ENCODE data around the gene MYOZ1. TPM values are rescaled to one million over a fixed set of nuclear protein-coding genes. Genes with fewer than 3 reads are reported as not detected.

The MYOZ1 gene
- polyA plus RNA-seq, 1 donor (not counting 4 experiments of a cell fraction or from before 2014, with no cell fraction given) = not detected

DNA sequence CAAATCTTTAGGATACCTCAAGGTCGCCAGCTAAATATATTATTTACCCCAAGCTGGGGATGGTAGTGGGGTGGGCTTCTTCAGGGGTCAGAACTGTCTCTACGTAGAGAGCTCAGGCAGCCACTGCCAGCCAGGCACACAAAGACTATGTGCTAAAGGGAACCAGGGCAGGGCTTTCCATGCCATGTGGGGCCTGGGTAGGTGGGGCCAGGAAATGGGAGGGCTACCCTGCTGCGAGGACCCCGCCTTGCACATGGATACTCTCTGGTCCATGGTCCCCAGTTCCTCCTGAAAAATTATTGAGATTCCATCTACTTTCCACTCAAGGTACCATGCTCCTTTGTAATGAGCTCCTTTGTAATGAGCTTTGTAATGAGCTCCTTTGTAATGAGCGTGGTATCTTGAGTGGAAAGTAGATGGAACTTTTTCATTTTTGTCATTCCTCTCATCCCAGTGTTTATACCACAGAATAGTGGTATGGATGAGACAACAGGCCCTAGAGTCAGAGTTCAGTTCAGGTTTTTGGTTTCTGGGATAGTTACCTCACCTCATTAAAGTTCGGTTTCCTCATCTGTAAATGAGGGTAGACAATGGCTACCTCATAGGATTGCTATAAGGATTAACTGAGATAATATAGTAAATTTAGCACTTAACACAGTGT, 8.7 kb upstream of the MYOZ1 start:
- no peak for FAIRE-seq
- dilution Hi-C loops (cut with MboI; ENCODE audit: extremely low pct_ligation_motif_present, low sequenced_read_pairs) = no loop called here

DNA sequence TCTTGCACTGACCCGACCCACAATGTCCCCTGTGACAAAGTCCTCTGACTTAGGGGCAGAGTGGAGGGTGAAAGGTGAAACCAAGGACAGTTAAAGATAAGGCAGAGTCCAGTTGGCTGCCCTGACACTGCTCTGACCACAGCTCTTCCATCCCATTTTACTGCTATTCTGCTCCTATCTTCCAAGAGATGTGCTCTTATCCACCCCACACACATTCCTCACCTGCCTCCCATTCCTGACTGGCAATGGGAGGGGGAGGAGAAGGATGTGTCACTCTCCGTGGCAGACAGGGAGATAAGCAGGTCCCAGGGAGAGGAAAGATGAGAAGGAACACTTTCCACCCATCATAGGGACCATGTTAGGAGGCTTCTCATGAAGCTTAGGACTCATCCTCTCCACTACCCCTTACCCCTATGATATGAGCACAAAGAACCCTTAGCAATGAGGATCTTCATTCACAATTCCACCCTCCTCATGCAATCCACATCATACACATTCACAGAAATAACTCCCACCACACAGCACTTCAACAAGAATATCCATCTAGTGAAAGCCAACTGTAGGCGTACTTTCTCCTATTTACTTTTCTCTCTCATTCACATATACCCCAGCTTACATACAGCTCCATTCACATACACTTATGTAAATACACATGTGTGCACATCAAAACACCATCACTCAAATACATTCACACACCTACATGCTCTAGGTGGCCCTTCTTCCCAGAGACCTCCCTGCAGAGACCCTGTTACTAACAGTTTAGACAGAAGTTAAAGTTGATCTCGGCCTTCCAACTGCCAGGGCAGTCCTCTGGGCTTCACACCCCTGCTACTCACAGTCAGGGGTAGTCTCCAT, 7.9 kb upstream of the MYOZ1 start:
- peaks cover 8% of the 10 kb centered on the region for H3K4me1 ChIP-seq (ENCODE audit: control insufficient read depth, extremely low read depth, insufficient read depth, low read length)
- H3K4me2 ChIP-seq (ENCODE audit: control insufficient read depth, extremely low read depth, insufficient read depth, low read depth, low read length) = no peak overlapping the region
- dilution Hi-C loops (cut with MboI; ENCODE audit: extremely low pct_ligation_motif_present, low sequenced_read_pairs) = no loop called here
- H3K36me3 ChIP-seq (ENCODE audit: control insufficient read depth in 2 of 2, extremely low read depth in 1 of 2, insufficient read depth in 2 of 2, low read length in 2 of 2) = no peaks in the 10 kb centered on the region
- DNase-seq (ENCODE audit: low read depth, low spot score) (no peak), FAIRE-seq (no peak)
- H3K79me2 ChIP-seq (ENCODE audit: control insufficient read depth, insufficient read depth, low read length) = no peaks in the 10 kb centered on the region
- no peak for TF ChIP-seq CTCF (optimal IDR thresholded peaks at IDR 0.05 in 1 of 3, IDR thresholded peaks at IDR 0.05 in 1 of 3, conservative IDR thresholded peaks at IDR 0.05 in 1 of 3; ENCODE audit: extremely low read depth in 1 of 3, insufficient read depth in 2 of 3, low read length in 3 of 3)
- TF ChIP-seq EZH2 (IDR thresholded peaks at IDR 0.05; ENCODE audit: low read length) = no peak
- no peak overlapping the region for H3K27ac ChIP-seq (ENCODE audit: control insufficient read depth, insufficient read depth, low read length)
- H3K9ac ChIP-seq (ENCODE audit: control insufficient read depth, extremely low read depth, insufficient read depth, low read length) = no peak overlapping the region
- H4K20me1 ChIP-seq (ENCODE audit: control insufficient read depth, extremely low read depth, insufficient read depth, low read length) = no peaks in the 10 kb centered on the region
- H3K9me1 ChIP-seq (ENCODE audit: control insufficient read depth, extremely low read depth, insufficient read depth, low read length) = no peaks in the 10 kb centered on the region
- H2AFZ ChIP-seq (ENCODE audit: control insufficient read depth, low read length) = no peak overlapping the region
- no peaks in the 10 kb centered on the region for H3K27me3 ChIP-seq (ENCODE audit: control insufficient read depth, extremely low read depth, insufficient read depth, low read length)
- H3K4me3 ChIP-seq (ENCODE audit: control insufficient read depth in 2 of 3, extremely low read depth in 1 of 3, insufficient read depth in 2 of 3, low read depth in 1 of 3, low read length in 3 of 3) = no peak overlapping the region
- no peaks in the 10 kb centered on the region for H3K9me3 ChIP-seq (ENCODE audit: control insufficient read depth, low read depth, low read length)

More for the DNA sequence above, 8.7 kb upstream of the MYOZ1 start:
- Histone ChIP-seq H3K9me3 (ENCODE audit: control insufficient read depth, low read depth, low read length) (no peaks in the 10 kb centered on the region), H3K9ac (ENCODE audit: control insufficient read depth, extremely low read depth, insufficient read depth, low read length) (no peak overlapping the region), H3K4me1 (ENCODE audit: control insufficient read depth, extremely low read depth, insufficient read depth, low read length) (peaks cover 8% of the 10 kb centered on the region), H3K9me1 (ENCODE audit: control insufficient read depth, extremely low read depth, insufficient read depth, low read length) (no peaks in the 10 kb centered on the region), H3K27ac (ENCODE audit: control insufficient read depth, insufficient read depth, low read length) (no peak overlapping the region), H4K20me1 (ENCODE audit: control insufficient read depth, extremely low read depth, insufficient read depth, low read length) (no peaks in the 10 kb centered on the region), H3K27me3 (ENCODE audit: control insufficient read depth, extremely low read depth, insufficient read depth, low read length) (no peaks in the 10 kb centered on the region), H3K36me3 (ENCODE audit: control insufficient read depth in 2 of 2, extremely low read depth in 1 of 2, insufficient read depth in 2 of 2, low read length in 2 of 2) (no peaks in the 10 kb centered on the region), H3K4me2 (ENCODE audit: control insufficient read depth, extremely low read depth, insufficient read depth, low read depth, low read length) (no peak overlapping the region), H3K79me2 (ENCODE audit: control insufficient read depth, insufficient read depth, low read length) (no peaks in the 10 kb centered on the region), H3K4me3 (ENCODE audit: control insufficient read depth in 2 of 3, extremely low read depth in 1 of 3, insufficient read depth in 2 of 3, low read depth in 1 of 3, low read length in 3 of 3) (no peak overlapping the region), H2AFZ (ENCODE audit: control insufficient read depth, low read length) (no peak overlapping the region)
- DNase-seq (ENCODE audit: low read depth, low spot score) = no peak
- TF ChIP-seq CTCF (optimal IDR thresholded peaks at IDR 0.05 in 1 of 3, IDR thresholded peaks at IDR 0.05 in 1 of 3, conservative IDR thresholded peaks at IDR 0.05 in 1 of 3; ENCODE audit: extremely low read depth in 1 of 3, insufficient read depth in 2 of 3, low read length in 3 of 3) (no peak), EZH2 (IDR thresholded peaks at IDR 0.05; ENCODE audit: low read length) (no peak)
